Measurements from ENCODE around the gene ANKRD35. TPM values are rescaled to one million over a fixed set of nuclear protein-coding genes. Genes with fewer than 3 reads are reported as not detected.
A peak's percentile ranks its signal among the peaks of the same experiment; 100 is the strongest.

Gene ANKRD35
- total and polyA plus RNA-seq, 9 of the 15 experiments (the other 6 are each of a cell fraction or from before 2014, with no cell fraction given) = 0.07 to 0.14 (median 0.07) TPM; not detected in 5

DNA sequence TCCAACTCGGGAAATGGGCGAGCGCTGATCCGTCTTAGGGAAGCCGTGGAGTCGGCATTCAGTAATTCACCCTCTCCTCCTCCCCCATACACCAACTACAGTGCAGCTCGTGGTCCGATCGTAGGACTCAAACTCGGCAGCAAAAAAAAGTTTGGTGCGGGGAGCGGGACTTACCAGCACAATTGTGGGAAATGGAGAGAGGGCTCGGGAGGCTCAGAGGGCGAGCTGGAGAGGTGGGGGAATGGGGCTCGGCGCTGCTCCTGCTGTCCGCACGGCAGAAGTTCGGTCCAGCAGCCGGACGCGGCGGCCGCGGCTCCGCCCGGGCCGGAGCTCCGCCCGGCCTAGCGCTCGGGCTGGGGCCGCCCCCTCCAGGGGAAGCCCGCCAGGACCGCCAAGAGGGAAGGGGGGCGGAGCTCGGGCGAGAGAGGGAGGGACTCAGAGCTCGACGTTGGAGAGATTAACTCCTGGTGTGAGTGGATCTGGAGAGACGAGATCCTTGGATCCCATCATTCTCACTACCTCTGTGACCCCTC, 26.1 kb downstream of the ANKRD35 start (continued):
- TF ChIP-seq, protein P1, sequence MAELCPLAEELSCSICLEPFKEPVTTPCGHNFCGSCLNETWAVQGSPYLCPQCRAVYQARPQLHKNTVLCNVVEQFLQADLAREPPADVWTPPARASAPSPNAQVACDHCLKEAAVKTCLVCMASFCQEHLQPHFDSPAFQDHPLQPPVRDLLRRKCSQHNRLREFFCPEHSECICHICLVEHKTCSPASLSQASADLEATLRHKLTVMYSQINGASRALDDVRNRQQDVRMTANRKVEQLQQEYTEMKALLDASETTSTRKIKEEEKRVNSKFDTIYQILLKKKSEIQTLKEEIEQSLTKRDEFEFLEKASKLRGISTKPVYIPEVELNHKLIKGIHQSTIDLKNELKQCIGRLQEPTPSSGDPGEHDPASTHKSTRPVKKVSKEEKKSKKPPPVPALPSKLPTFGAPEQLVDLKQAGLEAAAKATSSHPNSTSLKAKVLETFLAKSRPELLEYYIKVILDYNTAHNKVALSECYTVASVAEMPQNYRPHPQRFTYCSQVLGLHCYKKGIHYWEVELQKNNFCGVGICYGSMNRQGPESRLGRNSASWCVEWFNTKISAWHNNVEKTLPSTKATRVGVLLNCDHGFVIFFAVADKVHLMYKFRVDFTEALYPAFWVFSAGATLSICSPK (IDR thresholded peaks at IDR 0.05; ENCODE audit: borderline replicate concordance) = no peak
- TF ChIP-seq KAT8 (IDR thresholded peaks at IDR 0.05; ENCODE audit: low read depth) (no peak), HNRNPLL (IDR thresholded peaks at IDR 0.05; ENCODE audit: low read depth, low read length, poor library complexity, severe bottlenecking) (peak; percentile 34), CXXC5 (CRISPR knock-in tag; IDR thresholded peaks at IDR 0.05) (peak; percentile 63), JUND (IDR thresholded peaks at IDR 0.05; ENCODE audit: borderline replicate concordance, low read depth, low read length) (no peak), JUND (tag; IDR thresholded peaks at IDR 0.05; ENCODE audit: borderline replicate concordance, low read depth, low read length) (0 out of 3 replicates have a peak, but pooled peaks have one; percentile 2), KLF13 (tag; IDR thresholded peaks at IDR 0.05; ENCODE audit: borderline replicate concordance, low read depth) (no peak), SMAD4 (CRISPR knock-in tag; conservative IDR thresholded peaks at IDR 0.05) (no peak), HSF4 (CRISPR knock-in tag; IDR thresholded peaks at IDR 0.05; ENCODE audit: borderline replicate concordance) (no peak), PHF8 (IDR thresholded peaks at IDR 0.05; ENCODE audit: borderline replicate concordance, low read length) (peak; percentile 72; the same call in 1 of the 2 replicates), CEBPG (CRISPR knock-in tag; IDR thresholded peaks at IDR 0.05) (no peak), CEBPG (tag; conservative IDR thresholded peaks at IDR 0.05 in 1 of 2, IDR thresholded peaks at IDR 0.05 in 1 of 2) (no peak), CCNT2 (IDR thresholded peaks at IDR 0.05; ENCODE audit: borderline replicate concordance, extremely low read depth, insufficient read length, low read depth, low read length) (peak; percentile 77), PHB (CRISPR knock-in tag; IDR thresholded peaks at IDR 0.05) (no peak), ZKSCAN1 (IDR thresholded peaks at IDR 0.05; ENCODE audit: low read depth, low read length) (no peak), TBL1XR1 (IDR thresholded peaks at IDR 0.05; ENCODE audit: low read length in 2 of 2) (peak in 1 of 2 experiments; percentile 4; a peak in 1 of 4 replicates), TGIF2 (CRISPR knock-in tag; IDR thresholded peaks at IDR 0.05) (peak; percentile 42; the same call in 1 of the 2 replicates)
- TF ChIP-seq, protein P2, sequence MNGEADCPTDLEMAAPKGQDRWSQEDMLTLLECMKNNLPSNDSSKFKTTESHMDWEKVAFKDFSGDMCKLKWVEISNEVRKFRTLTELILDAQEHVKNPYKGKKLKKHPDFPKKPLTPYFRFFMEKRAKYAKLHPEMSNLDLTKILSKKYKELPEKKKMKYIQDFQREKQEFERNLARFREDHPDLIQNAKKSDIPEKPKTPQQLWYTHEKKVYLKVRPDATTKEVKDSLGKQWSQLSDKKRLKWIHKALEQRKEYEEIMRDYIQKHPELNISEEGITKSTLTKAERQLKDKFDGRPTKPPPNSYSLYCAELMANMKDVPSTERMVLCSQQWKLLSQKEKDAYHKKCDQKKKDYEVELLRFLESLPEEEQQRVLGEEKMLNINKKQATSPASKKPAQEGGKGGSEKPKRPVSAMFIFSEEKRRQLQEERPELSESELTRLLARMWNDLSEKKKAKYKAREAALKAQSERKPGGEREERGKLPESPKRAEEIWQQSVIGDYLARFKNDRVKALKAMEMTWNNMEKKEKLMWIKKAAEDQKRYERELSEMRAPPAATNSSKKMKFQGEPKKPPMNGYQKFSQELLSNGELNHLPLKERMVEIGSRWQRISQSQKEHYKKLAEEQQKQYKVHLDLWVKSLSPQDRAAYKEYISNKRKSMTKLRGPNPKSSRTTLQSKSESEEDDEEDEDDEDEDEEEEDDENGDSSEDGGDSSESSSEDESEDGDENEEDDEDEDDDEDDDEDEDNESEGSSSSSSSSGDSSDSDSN (IDR thresholded peaks at IDR 0.05; ENCODE audit: borderline replicate concordance in 1 of 2, low read depth in 2 of 2, low read length in 2 of 2) = peak; percentile 50 to 90; a peak in 2 of 4 replicates
- TF ChIP-seq, protein P3, sequence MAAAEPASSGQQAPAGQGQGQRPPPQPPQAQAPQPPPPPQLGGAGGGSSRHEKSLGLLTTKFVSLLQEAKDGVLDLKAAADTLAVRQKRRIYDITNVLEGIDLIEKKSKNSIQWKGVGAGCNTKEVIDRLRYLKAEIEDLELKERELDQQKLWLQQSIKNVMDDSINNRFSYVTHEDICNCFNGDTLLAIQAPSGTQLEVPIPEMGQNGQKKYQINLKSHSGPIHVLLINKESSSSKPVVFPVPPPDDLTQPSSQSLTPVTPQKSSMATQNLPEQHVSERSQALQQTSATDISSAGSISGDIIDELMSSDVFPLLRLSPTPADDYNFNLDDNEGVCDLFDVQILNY (CRISPR knock-in tag; IDR thresholded peaks at IDR 0.05) = no peak
- TF ChIP-seq, protein P4, sequence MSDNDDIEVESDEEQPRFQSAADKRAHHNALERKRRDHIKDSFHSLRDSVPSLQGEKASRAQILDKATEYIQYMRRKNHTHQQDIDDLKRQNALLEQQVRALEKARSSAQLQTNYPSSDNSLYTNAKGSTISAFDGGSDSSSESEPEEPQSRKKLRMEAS (CRISPR knock-in tag; IDR thresholded peaks at IDR 0.05) = peak; percentile 39; the same call in 1 of the 2 replicates
- TF ChIP-seq, protein P5, sequence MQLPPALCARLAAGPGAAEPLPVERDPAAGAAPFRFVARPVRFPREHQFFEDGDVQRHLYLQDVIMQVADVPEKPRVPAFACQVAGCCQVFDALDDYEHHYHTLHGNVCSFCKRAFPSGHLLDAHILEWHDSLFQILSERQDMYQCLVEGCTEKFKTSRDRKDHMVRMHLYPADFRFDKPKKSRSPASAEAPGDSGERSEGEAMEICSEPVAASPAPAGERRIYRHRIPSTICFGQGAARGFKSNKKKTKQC (CRISPR knock-in tag; IDR thresholded peaks at IDR 0.05) = peak; percentile 37; the same call in 1 of the 2 replicates
